HepG2 (cell line): ENCODE results near the gene ZNF212. TPM values are rescaled to one million over a fixed set of nuclear protein-coding genes. Genes with fewer than 3 reads are reported as not detected.
A peak's percentile ranks its signal among the peaks of the same experiment; 100 is the strongest.

Experiments
- CBX5 ChIP-seq: sonication (generic); formaldehyde crosslinking; IDR thresholded peaks from 2 replicates; pipeline ENCODE4 v1.4.0; 2020; ENCODE audit warnings: missing genetic modification reagents, borderline replicate concordance
- FOXA1 ChIP-seq, 2 experiments: fragments of 450-650 bp in 1 of 2; sonication (generic) in 1 of 2; formaldehyde crosslinking in 1 of 2; IDR thresholded peaks; 2 replicates each; pipeline versions ENCODE4 v1.4.0 to v1.6.1; 2016 to 2020; ENCODE audit warnings: missing genetic modification reagents in 1 of 2
- KDM3A ChIP-seq: IDR thresholded peaks from 2 replicates; pipeline ENCODE4 v1.6.1; 2018; ENCODE audit warnings: low read depth, missing compliant biosample characterization
- MED13 ChIP-seq: sonication (generic); formaldehyde crosslinking; IDR thresholded peaks from 2 replicates; pipeline ENCODE4 v1.5.0; 2020; ENCODE audit warnings: missing genetic modification reagents
- MYNN ChIP-seq: sonication (generic); formaldehyde crosslinking; IDR thresholded peaks from 2 replicates; pipeline ENCODE4 v1.4.0; 2020; ENCODE audit warnings: mild to moderate bottlenecking, low read depth, missing genetic modification reagents
- SAFB2 ChIP-seq: sonication (generic); formaldehyde crosslinking; IDR thresholded peaks from 2 replicates; pipeline ENCODE4 v1.5.1; 2020; ENCODE audit warnings: missing genetic modification reagents, low read depth, mild to moderate bottlenecking, borderline replicate concordance
- ZNF383 ChIP-seq: sonication (generic); formaldehyde crosslinking; IDR thresholded peaks from 2 replicates; pipeline ENCODE4 v1.4.0; 2020; ENCODE audit warnings: missing genetic modification reagents, mild to moderate bottlenecking, borderline replicate concordance
- polyA plus RNA-seq, 8 experiments: library from polyadenylated mRNA; depleted of rRNA in 3 of 8; stranded (reverse) in 7 of 8; unstranded in 1 of 8; fragments of >200 nt; fragmentation: Illumina TruSeq in 4 of 8; extraction: Trizol in 4 of 8; gene quantifications; 2 replicates each; pipeline versions ENCODE4 v1.2.1 to v1.2.3, GENCODE V29; 2011 to 2016; ENCODE audit warnings: low read depth in 4 of 8, missing spikeins in 1 of 8, mixed read lengths in 1 of 8; ENCODE audit not compliant: insufficient read depth in 1 of 8
- total RNA-seq, 5 experiments: library from RNA; depleted of rRNA; stranded (reverse); fragments of >200 nt; fragmentation: Illumina TruSeq; extraction: Trizol; gene quantifications; 2 replicates each; pipeline ENCODE4 v1.2.3, GENCODE V29; 2016; ENCODE audit warnings: low read depth in 1 of 5
- TF ChIP-seq, protein P1 (sequence below): sonication (generic); formaldehyde crosslinking; IDR thresholded peaks from 2 replicates; pipeline ENCODE4 v1.4.0; 2020; ENCODE audit warnings: missing genetic modification reagents
- TF ChIP-seq, protein P2 (sequence below): fragments of 450-650 bp; IDR thresholded peaks from 2 replicates; pipeline ENCODE4 v1.6.1; 2017; ENCODE audit warnings: mild to moderate bottlenecking
- TF ChIP-seq, protein P3 (sequence below): sonication (generic); formaldehyde crosslinking; IDR thresholded peaks from 2 replicates; pipeline ENCODE4 v1.5.0; 2020; ENCODE audit warnings: missing genetic modification reagents, mild to moderate bottlenecking, borderline replicate concordance
- TF ChIP-seq, protein P4 (sequence below): sonication (generic); formaldehyde crosslinking; conservative IDR thresholded peaks from 2 replicates; pipeline ENCODE4 v1.4.0; 2020; ENCODE audit warnings: missing genetic modification reagents
- TF ChIP-seq, protein P5 (sequence below): sonication (generic); formaldehyde crosslinking; IDR thresholded peaks from 2 replicates; pipeline ENCODE4 v1.9.0; 2021; ENCODE audit warnings: missing genetic modification reagents, borderline replicate concordance
- TF ChIP-seq, protein P6 (sequence below): sonication (generic); formaldehyde crosslinking; IDR thresholded peaks from 2 replicates; pipeline ENCODE4 v1.4.0; 2020; ENCODE audit warnings: missing genetic modification reagents

Gene ZNF212
- total and polyA plus RNA-seq, 2 of the 13 experiments (the other 11 are each of a cell fraction or from before 2014, with no cell fraction given) = 2.6 to 3.8 TPM

DNA sequence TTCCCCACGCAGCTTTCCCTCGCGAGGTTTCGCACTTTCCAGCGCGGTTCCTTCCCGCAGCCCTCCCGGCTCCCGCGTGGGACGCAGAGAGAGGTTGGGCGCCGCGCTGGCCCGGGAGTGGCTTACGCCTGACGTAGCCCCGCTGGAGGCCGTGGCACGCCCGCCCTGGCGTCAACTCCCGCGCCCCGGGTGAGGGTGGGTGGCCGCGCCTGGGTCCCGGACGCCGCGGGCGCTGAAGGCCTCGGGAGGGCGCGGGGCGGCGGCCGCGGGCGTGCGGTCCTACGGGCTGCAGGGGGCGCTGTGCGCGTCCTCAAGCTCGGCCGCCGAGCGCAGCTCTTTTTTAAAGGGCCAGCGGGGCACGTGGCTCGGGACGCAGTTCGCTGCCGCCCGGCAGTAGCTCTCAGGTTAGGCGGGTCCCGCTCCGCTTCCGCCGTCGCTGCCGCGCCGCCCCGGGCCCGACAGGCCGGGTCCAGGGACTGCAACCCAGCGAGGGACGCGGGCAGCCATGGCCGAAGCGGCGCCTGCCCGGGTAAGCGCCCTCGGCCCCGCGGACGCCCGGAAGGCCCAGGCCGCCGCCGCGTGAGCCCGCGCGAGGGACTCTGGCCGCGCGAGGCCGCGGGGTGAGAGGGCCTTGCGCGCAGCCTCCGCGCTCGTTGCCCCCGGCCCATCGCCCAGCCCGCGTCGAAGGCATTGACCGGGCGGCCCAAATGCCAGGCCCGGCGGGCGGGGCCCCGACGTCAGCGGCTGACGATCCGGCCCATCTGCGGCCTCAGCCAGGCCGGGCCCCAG, 22.6 kb downstream of the ZNF212 start, which contains the start of gene ZNF783 (continued):
- TF ChIP-seq, protein P1, sequence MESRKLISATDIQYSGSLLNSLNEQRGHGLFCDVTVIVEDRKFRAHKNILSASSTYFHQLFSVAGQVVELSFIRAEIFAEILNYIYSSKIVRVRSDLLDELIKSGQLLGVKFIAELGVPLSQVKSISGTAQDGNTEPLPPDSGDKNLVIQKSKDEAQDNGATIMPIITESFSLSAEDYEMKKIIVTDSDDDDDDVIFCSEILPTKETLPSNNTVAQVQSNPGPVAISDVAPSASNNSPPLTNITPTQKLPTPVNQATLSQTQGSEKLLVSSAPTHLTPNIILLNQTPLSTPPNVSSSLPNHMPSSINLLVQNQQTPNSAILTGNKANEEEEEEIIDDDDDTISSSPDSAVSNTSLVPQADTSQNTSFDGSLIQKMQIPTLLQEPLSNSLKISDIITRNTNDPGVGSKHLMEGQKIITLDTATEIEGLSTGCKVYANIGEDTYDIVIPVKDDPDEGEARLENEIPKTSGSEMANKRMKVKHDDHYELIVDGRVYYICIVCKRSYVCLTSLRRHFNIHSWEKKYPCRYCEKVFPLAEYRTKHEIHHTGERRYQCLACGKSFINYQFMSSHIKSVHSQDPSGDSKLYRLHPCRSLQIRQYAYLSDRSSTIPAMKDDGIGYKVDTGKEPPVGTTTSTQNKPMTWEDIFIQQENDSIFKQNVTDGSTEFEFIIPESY (CRISPR knock-in tag) = peak; percentile 25; the same call in 1 of the 2 replicates
- TF ChIP-seq ZNF383 (CRISPR knock-in tag) (no peak), MYNN (CRISPR knock-in tag) (no peak), SAFB2 (peak; percentile 96), FOXA1 (IDR thresholded peaks at IDR 0.05) (no peak), FOXA1 (CRISPR knock-in tag; IDR thresholded peaks at IDR 0.05) (no peak), MED13 (CRISPR knock-in tag) (no peak), KDM3A (CRISPR knock-in tag) (no peak), CBX5 (CRISPR knock-in tag) (no peak)
- TF ChIP-seq, protein P2, sequence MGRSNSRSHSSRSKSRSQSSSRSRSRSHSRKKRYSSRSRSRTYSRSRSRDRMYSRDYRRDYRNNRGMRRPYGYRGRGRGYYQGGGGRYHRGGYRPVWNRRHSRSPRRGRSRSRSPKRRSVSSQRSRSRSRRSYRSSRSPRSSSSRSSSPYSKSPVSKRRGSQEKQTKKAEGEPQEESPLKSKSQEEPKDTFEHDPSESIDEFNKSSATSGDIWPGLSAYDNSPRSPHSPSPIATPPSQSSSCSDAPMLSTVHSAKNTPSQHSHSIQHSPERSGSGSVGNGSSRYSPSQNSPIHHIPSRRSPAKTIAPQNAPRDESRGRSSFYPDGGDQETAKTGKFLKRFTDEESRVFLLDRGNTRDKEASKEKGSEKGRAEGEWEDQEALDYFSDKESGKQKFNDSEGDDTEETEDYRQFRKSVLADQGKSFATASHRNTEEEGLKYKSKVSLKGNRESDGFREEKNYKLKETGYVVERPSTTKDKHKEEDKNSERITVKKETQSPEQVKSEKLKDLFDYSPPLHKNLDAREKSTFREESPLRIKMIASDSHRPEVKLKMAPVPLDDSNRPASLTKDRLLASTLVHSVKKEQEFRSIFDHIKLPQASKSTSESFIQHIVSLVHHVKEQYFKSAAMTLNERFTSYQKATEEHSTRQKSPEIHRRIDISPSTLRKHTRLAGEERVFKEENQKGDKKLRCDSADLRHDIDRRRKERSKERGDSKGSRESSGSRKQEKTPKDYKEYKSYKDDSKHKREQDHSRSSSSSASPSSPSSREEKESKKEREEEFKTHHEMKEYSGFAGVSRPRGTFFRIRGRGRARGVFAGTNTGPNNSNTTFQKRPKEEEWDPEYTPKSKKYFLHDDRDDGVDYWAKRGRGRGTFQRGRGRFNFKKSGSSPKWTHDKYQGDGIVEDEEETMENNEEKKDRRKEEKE = no peak
- TF ChIP-seq, protein P3, sequence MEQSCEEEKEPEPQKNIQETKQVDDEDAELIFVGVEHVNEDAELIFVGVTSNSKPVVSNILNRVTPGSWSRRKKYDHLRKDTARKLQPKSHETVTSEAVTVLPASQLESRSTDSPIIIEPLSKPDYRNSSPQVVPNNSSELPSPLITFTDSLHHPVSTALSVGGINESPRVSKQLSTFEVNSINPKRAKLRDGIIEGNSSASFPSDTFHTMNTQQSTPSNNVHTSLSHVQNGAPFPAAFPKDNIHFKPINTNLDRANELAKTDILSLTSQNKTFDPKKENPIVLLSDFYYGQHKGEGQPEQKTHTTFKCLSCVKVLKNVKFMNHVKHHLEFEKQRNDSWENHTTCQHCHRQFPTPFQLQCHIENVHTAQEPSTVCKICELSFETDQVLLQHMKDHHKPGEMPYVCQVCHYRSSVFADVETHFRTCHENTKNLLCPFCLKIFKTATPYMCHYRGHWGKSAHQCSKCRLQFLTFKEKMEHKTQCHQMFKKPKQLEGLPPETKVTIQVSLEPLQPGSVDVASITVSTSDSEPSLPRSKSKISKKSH (CRISPR knock-in tag) = 0 out of 2 replicates have a peak, but pooled peaks have one; percentile 29
- TF ChIP-seq, protein P4, sequence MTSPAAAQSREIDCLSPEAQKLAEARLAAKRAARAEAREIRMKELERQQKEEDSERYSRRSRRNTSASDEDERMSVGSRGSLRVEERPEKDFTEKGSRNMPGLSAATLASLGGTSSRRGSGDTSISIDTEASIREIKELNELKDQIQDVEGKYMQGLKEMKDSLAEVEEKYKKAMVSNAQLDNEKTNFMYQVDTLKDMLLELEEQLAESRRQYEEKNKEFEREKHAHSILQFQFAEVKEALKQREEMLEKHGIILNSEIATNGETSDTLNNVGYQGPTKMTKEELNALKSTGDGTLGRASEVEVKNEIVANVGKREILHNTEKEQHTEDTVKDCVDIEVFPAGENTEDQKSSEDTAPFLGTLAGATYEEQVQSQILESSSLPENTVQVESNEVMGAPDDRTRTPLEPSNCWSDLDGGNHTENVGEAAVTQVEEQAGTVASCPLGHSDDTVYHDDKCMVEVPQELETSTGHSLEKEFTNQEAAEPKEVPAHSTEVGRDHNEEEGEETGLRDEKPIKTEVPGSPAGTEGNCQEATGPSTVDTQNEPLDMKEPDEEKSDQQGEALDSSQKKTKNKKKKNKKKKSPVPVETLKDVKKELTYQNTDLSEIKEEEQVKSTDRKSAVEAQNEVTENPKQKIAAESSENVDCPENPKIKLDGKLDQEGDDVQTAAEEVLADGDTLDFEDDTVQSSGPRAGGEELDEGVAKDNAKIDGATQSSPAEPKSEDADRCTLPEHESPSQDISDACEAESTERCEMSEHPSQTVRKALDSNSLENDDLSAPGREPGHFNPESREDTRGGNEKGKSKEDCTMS (CRISPR knock-in tag) = no peak
- TF ChIP-seq, protein P5, sequence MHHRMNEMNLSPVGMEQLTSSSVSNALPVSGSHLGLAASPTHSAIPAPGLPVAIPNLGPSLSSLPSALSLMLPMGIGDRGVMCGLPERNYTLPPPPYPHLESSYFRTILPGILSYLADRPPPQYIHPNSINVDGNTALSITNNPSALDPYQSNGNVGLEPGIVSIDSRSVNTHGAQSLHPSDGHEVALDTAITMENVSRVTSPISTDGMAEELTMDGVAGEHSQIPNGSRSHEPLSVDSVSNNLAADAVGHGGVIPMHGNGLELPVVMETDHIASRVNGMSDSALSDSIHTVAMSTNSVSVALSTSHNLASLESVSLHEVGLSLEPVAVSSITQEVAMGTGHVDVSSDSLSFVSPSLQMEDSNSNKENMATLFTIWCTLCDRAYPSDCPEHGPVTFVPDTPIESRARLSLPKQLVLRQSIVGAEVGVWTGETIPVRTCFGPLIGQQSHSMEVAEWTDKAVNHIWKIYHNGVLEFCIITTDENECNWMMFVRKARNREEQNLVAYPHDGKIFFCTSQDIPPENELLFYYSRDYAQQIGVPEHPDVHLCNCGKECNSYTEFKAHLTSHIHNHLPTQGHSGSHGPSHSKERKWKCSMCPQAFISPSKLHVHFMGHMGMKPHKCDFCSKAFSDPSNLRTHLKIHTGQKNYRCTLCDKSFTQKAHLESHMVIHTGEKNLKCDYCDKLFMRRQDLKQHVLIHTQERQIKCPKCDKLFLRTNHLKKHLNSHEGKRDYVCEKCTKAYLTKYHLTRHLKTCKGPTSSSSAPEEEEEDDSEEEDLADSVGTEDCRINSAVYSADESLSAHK (CRISPR knock-in tag) = no peak
- TF ChIP-seq, protein P6, sequence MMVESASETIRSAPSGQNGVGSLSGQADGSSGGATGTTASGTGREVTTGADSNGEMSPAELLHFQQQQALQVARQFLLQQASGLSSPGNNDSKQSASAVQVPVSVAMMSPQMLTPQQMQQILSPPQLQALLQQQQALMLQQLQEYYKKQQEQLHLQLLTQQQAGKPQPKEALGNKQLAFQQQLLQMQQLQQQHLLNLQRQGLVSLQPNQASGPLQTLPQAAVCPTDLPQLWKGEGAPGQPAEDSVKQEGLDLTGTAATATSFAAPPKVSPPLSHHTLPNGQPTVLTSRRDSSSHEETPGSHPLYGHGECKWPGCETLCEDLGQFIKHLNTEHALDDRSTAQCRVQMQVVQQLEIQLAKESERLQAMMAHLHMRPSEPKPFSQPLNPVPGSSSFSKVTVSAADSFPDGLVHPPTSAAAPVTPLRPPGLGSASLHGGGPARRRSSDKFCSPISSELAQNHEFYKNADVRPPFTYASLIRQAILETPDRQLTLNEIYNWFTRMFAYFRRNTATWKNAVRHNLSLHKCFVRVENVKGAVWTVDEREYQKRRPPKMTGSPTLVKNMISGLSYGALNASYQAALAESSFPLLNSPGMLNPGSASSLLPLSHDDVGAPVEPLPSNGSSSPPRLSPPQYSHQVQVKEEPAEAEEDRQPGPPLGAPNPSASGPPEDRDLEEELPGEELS (CRISPR knock-in tag) = peak; percentile 26; the same call in 1 of the 2 replicates
